ENCODE measurements around the gene CNNM4. TPM values are rescaled to one million over a fixed set of nuclear protein-coding genes. Genes with fewer than 3 reads are reported as not detected.

CNNM4 gene
- 6.5 and 7.5 TPM in 2 replicates for total RNA-seq

DNA sequence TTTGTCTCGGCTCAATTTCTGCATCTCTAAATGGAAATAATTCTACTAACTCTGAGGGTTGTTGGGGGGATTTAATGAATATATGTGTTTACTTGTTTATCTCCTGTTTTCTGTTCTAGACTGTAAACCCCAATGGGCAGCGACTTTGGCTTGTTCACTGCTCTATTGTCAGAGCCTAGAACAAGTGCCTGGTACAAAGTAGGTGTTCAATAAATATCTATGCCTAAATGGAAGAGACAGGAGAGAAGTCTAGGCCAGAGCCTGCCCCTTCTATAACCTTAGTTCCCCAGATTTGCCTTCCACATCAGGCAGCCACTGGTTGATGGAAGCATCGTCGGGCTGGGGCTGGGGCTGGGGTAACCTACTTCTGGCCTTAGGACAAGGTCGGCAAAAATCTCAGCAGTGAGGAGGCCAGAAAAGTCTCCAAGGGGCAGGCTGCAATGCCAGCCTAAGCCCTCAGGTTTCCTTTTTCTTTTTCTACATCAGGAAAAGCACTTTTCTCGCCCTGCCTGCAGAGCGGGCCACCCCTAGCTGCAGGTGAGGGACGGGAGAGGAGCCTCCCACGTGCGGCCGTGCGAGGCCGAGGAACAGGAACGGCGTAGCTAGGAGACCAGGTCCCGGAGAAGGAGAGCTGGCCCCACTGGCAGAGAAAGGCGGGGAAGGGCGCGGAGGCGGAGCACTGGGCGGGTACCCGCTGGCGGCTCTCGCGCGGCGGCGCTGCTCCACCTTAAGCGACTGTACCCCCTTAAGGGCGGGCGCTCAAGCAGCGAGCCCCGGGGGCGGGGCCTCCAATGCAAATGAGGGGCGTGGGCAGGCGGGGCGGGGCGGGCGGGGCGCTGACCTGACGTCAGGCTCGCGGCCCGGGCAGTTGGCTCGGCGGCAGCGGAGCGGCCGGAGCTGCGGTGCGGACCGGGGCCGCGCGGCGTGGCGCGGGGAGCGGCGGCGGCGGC lies at the start of gene CNNM4:
Gene CNNM4, plus strand, starts transcription at position 867 of the 950 bp plus-strand sequence. CDS start 98 bp downstream, outside the sequence.

DNA sequence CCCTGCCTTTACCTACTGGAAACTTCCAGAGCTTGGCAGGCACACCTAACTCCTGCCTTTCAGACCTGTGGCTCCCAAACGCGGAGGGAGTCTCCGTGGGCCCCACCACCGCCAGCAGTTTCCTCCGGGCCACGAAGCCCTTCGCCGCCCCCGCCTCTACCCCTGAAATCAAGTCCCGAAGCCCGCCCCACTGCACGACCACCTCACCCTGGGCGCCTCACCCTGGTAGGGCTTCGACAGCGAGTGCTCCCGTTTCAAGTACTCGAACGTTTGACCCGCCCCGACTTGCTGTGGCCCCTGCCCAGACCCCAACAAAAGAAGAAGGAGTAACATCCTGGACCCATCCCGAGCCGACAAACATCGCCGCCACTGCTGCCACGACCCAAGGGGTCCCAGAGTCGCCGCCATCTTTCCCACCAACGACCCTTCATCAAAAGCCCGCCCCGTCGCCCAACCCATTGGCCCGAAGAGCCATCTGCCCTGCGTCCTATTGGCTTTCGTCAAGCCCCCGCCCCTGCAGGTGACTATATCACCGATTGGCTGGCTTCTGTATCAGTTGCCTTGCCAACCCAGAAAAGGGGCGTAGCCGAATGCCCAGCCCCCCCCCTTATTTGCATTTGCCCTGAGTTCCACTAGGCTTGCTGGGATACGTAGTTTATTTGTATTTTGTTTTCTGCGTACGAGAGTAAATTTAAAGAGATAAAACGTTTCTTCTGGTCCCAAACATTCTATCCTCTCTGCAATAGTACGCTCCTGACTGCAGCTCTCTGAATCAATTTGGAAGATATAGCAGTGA lies 20.9 kb upstream of the CNNM4 start, which contains the start of gene LMAN2L:
Gene LMAN2L, minus strand, starts transcription at position 432 of the 796 bp plus-strand sequence. Its CDS starts 24 bp downstream, at position 408.

DNA sequence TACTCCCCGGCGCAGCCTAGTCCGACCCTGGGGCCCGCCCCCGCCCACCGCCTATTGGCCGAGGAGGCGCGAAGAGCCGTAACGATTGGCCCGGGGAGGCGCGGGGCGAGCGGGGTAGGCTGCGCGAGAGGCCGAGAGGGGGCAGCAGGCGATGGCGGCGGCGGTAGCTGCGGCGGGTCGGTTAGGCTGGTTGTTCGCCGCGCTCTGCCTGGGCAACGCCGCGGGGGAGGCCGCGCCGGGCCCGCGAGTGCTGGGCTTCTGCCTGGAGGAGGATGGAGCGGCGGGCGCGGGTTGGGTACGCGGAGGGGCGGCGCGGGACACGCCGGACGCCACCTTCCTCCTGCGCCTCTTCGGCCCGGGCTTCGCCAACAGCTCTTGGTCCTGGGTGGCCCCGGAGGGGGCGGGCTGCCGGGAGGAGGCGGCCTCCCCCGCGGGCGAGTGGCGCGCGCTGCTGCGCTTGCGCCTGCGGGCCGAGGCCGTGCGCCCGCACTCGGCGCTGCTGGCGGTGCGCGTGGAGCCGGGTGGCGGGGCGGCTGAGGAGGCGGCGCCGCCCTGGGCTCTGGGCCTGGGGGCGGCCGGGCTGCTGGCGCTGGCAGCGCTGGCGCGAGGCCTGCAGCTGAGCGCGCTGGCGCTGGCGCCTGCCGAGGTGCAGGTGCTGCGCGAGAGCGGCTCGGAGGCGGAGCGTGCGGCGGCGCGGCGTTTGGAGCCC lies 55.6 kb downstream of the CNNM4 start, which contains the start of gene CNNM3:
Gene CNNM3, plus strand, starts transcription at position 142 of the 709 bp plus-strand sequence. Its CDS starts 10 bp downstream, at position 152.

DNA sequence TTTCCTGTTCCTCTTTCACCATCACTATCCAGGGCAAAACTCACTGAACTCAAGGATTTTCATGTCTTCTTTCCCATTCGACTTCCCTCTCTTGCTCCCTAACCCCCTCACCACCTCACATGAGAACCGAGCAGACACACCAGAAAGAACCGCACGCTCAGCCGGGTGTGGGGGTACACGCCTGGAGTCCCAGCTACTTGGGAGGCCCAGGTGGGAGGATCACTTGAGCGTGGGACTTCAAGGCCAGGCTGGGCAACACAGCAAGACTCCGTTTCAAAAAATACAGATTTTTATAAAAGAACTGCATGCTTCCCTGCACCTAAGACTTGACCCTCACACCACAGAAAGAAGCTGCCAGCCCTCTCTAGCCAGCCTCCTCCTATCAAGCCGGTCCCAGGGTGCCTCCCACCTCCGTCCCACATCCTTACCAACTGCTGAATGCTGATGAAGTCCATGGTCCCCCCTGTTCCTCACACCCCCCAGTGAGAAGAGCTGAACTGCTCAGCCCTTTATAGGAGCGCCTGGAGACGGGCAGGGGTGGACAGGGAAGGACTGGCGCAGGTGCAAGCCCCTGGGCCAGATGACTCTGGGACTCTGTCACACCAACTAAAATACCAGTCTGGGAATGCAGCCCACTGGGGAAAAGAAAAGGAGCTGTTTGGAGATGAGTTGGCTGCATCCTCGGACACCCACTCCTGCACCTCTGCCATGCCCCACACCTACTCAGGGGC lies 83.0 kb downstream of the CNNM4 start, which contains the start of gene ANKRD23:
Gene ANKRD23, minus strand, starts transcription at position 484 of the 731 bp plus-strand sequence. Its CDS starts 29 bp downstream, at position 455.

DNA sequence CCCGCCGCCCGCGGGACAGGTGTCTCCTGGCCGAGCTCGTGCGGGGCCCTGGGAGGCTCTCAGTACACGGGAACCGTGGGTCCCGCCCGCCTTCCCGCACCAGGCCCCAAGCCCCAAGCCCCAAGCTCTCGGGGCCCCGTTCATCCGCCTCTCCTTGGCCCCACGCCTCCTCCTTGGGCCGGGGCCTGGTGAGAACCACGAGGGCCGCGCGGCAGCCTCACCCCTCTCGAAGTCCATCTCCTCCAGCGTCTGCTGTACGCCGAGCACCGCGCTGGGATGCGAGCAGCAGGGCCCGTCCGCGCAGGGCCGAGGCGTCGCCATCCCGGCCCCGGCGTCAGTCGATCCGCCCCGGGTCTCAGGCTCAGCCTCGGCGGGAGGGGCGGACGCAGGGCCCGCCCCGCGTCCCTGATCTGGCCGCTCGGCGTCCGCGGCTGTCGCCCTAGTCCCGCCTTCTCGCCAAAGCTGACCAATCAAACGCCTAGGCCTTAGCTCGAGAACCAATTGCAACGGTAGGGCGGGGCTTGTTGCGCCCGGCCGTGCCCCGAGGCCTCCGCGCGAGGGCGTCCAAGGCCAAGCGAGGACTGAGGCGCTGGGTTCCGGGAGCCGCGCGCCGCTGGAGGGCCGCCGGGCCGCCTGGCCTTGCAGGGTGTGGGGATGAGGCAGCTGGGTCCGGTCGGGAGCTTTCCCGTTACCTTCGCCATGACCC lies 97.1 kb downstream of the CNNM4 start, which contains the start of gene ANKRD39:
Gene ANKRD39, minus strand, starts transcription at position 350 of the 706 bp plus-strand sequence. Its CDS starts 29 bp downstream, at position 321.

Other genes starting within 250 kb of the CNNM4 start
- 9.9 and 11.2 TPM in 2 replicates for gene ARID5A, start 224.2 kb upstream of the CNNM4 start, total RNA-seq
- gene KANSL3, start 122.6 kb upstream of the CNNM4 start, total RNA-seq: 26.8 and 34.7 TPM in 2 replicates
- under 0.01 and 0.16 TPM in 2 replicates for gene FER1L5, start 118.1 kb upstream of the CNNM4 start, total RNA-seq
- gene LMAN2L, start 20.8 kb upstream of the CNNM4 start, total RNA-seq: 22.0 and 24.7 TPM in 2 replicates
- gene CNNM3, start 55.4 kb downstream of the CNNM4 start, total RNA-seq: 4.3 and 5.0 TPM in 2 replicates
- gene ANKRD23, start 83.1 kb downstream of the CNNM4 start, total RNA-seq: 1.2 and 1.7 TPM in 2 replicates
- gene ANKRD39, start 97.1 kb downstream of the CNNM4 start, total RNA-seq: 15.9 and 21.7 TPM in 2 replicates
- gene SEMA4C, start 109.2 kb downstream of the CNNM4 start, total RNA-seq: 26.6 and 49.0 TPM in 2 replicates
- not detected in 2 replicates for gene FAM178B, start 225.7 kb downstream of the CNNM4 start, total RNA-seq

Measured in epithelial cell of alveolus of lung (primary cell).